GM18508 (cell line): Measurements from ENCODE around the gene ZNF516.

Experiments used
- ATAC-seq: cut with Tn5 transposase; IDR thresholded peaks from one replicate; pipeline ENCODE4 v1.9.1; 2021; ENCODE audit warnings: moderate number of reproducible peaks; ENCODE audit not compliant: insufficient read depth, unreplicated experiment

The ZNF516 gene

DNA sequence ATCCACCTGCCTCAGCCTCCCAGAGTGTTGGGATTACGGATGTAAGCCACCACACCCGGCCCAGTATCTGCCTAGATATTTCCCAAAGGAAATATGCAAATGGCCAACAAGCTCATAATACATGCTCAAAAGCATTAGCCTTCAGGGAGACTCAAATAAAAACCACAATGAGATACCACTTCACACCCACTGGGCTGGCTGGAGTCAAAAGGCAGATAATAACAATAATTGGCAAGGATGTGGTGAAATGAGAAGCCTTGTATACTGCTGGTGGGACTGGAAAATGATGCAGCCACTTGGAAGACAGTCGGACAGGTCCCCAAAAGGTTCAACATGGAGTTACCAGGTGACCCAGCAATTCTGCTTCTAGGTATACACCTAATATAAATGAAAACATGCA lies 20.5 kb upstream of the ZNF516 start:
- ATAC-seq = no peak

- ATAC-seq = no peak
Measured at GRCh38 chr18:76514573-76514972, 19.5 kb upstream of the ZNF516 start.

DNA sequence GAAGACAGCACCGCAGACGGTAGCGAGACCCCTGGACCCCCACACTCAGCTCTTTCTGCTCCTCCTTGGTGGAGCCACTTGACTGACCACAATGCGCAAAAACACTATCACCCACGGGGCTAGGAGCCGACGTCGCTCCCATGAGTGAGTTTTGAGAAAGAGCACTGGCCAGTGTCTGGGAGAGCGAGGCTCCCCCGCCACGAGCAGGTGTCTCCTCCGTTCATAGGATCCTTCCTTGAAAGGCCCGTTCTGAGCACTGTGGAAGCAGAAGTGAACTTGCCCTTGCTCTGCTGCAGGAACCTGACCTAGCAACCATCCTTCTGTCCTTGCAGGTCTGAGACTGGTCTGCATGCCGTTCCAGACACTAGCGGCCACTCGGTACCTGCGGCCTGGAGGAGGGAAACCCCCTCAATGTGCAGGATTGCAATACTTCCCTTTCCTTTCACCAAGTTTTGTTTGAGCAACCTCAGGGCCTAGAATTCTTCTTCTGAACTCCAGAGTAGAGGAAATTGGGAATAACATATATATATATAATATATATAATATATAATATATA lies 12.9 kb upstream of the ZNF516 start:
- ATAC-seq = no peak

GRCh38 chr18:76506974-76507764 lies 12.1 kb upstream of the ZNF516 start:
- no peak for ATAC-seq

DNA sequence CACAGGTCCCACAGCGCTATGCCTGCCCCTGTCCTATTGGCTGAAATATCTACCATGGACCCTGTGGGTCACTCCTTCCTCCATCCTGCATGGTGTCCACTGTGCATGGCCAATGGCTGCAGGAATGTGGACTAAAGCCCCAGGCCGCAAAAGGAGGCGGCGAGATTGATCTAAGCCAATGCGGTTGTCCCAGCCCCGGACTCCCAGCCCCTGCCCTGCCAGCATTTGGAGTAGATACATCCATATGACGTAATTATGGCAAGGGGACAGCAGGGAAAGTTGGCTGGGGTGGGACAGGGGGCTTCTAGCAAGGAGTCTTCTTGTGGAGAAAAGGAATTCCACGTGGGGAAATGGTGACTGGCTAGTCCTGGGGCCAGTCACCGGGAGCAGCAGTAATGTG lies 11.4 kb upstream of the ZNF516 start:
- no peak for ATAC-seq

- no peak for ATAC-seq
Measured at GRCh38 chr18:76505614-76506013, 10.6 kb upstream of the ZNF516 start.

GRCh38 chr18:76504749-76505148 lies 9.7 kb upstream of the ZNF516 start:
- ATAC-seq = no peak

- no peak for ATAC-seq
Measured at GRCh38 chr18:76503649-76504386, 8.8 kb upstream of the ZNF516 start.

DNA sequence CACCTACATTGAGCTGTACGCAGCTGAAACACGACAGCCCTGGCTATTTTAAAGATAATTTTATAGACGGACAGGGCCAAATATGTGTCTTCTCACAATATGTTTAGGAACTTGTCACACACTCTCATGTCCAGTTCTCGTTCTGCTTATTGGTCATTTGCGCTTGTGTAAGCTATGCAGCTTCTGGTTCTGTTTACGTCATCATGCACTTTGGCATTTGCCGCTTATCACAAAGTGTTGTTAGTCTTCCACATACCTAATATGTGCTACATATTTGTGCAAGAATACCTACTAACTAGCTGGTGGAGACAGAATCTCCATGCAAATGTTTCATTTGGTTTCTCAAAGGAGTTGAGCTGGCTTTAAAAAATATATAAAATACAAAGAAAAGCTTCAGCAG lies 7.5 kb upstream of the ZNF516 start:
- no peak for ATAC-seq

DNA sequence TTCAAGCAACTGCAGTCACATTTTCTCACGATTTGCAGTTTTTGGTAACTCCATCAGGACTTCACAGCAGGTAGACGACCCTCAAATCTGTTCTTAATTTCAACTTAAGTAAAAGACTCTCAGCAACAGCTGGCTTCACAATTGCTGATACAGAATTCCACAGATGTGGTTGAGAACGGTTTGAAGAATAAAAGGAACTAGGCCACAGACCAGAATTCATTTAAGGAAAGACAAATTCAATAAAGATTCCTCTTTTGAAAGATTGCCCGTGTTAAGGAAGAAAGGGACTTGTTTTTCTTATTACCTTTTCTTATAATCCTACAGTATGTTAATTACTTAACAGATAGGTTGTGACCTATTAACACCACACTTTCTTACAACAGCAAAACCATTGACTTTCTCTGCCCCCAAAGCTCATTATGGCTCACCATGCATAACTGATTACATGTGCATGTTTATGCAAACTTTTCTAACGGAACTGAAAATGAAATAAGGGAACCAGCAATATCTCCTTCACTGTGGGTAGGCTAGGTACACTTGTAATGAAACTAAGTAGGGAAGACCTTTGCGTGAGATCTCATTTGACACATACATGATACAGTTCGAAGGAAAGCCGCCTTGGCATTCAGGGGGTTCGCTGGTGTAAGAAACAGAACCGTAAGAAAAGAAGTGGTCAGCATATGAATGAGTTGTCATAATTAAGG lies 4.7 kb upstream of the ZNF516 start:
- peak; percentile 97 for ATAC-seq

DNA sequence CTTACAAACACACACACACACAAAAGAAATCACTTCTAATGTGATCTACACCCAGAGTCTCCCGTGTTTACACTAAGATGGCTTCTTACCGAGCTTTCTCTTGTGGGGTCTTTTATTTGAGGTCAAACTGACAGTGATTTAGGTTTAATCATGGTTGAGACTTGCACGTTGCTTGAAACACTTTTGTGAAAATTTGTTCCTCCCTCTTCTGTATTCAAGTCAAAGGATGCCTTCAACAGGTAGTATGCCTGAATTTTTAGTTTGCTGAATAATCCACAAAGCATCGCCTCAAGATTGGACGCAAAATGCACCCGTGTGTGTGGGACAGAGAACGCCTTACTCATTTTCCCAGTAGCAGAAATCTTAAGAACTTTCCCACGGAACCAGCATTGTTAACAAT lies 4.0 kb upstream of the ZNF516 start:
- ATAC-seq = no peak

- no peak for ATAC-seq
Measured at GRCh38 chr18:76498064-76498463, 3.0 kb upstream of the ZNF516 start.

DNA sequence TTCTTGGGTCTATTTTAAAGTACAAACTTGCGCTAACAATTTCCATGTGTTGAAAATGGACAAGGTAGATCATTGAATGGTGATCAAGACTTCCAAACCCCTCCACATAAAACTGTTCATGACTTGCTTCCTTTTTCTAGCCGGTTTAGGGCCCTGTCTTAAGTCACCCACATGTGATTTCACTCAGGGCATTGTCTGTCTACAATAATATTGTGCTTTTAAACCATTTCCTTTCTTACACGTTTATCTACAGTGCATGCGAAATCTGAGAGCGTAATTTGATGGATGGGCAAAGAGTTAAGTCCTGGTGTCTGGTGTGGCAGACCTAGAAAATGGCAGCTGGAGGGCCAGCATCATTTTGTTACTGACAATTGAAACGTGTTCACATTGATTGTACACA lies 2.0 kb upstream of the ZNF516 start:
- no peak for ATAC-seq

GRCh38 chr18:76496194-76496890 lies 1.3 kb upstream of the ZNF516 start:
- ATAC-seq = no peak

DNA sequence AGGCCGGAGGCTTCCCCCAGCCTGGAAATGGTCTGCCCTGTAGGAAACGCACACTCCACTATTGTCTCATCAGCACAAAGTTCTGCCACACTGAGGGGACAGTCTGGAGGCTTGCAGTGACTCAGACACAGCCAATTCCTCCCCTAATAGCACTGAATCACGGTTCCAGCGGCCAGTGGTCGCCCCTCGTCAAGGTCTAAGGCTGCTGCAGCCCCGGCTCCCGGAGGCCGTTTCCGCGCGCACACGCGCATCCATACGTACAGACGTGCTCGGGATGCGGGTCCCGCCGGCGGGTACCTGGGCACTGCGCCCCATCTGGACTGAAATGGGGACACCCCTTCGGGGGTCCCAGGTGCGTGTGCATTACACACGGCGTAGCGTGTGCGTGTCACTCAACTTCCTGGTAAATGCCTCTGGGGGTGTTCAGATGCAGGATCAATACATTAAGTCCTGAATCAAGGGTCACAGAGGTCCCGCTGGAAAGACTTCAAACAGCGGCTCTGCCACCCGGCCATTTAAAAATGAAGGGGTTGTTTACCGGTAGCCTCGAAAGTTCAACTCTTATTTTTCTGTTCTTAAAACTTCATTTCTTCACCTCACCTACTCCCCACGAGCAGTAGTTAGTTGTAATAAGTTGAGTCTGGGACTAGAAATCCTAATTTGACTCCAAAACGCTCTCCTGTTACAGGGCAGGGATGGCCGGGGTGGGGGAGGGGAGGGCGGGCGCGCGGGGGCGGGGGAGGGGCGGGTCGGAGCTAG lies 572 bp upstream of the ZNF516 start:
- no peak for ATAC-seq

- ATAC-seq = no peak
Measured at GRCh38 chr18:76494231-76495005, 624 bp downstream of the ZNF516 start.

DNA sequence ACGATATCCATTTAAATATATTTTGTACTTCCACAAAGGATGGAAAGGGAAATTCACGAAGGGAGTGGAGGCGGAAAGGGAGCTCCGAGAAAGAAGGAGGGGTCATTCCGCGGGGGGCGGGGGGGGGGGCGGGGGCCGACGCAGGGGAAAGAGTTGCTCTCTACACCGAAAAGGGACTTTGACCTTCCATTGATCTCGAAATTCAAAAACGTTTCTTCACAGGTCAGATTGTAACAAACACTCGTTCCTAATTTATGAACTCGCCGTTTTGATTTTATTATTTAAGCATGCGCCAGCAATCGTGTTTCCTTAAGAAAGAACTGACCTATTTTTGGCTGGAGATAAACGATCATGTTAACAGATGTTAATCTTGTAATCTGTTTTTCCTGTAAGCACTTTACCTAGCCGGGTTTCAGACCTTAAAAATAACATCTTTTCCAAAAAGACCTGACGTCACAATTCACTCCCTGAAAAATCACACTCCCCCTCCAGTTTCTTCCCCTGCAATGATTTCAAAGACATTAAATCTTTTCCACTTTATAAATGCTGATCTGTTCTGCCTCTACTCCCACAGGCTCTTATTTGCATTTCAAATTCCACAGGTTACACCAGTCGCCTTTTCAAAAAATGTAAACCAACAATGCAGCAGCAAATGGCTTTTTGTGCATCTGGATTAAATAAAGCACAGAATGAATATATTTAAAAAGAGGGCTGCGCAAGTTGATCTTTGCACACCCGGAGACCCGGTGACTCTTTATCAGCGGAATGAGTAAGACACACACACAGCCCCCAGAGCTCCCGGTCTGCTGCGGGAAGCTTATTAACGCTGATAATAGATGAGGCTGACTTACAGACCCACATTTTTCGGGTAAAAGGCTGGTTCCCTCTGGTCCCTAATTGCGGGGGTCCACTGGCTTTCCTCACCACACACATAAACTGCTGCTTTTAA lies 1.6 kb downstream of the ZNF516 start:
- peak; percentile 6 for ATAC-seq
